SK-N-MC (cell line): Measurements from ENCODE around the gene AGAP1.

Experiments used
- EZH2 ChIP-seq: fragments of 200-600 bp; sonication (generic); IDR thresholded peaks from one replicate; pipeline ENCODE4 v1.6.1; 2017; ENCODE audit warnings: antibody characterized with exemption
- POLR2AphosphoS5 ChIP-seq: IDR thresholded peaks from 2 replicates; pipeline ENCODE4 v1.6.1; 2012; ENCODE audit warnings: mild to moderate bottlenecking, low read depth, low read length, borderline replicate concordance

DNA sequence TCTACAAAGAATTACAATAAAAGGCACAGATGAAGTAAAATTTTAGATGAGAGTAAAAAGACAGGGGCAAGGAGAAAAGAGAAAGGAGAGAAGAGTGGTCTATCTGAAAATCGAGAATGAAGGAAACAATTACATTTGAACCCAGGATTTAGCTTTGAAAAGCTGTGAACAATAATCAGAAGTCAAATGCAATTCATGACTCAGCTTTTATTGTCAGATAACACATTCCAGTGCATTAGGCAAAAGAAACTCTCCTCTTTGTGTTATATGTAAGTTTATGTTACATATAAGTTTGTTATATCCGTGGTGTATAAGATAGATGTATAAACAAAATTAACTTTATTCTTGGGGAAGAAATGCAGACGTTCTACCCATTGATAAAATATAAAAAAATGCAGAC lies 389.8 kb downstream of the AGAP1 start:
- TF ChIP-seq EZH2 (no peak), POLR2AphosphoS5 (no peak)
